AG09319 (cell line): ENCODE results near the gene ZNF214.

Experiments
- DNase-seq: peaks from one replicate; pipeline ENCODE4 v3.0.0-alpha.2; 2010; ENCODE audit warnings: low read depth; ENCODE audit errors: extremely low read depth
- TF ChIP-seq, protein P1 (sequence below): IDR thresholded peaks from 2 replicates; pipeline ENCODE4 v1.5.1; 2011; ENCODE audit warnings: low read depth, mild to moderate bottlenecking, inconsistent platforms, low read length, moderate library complexity

ZNF214 gene

DNA sequence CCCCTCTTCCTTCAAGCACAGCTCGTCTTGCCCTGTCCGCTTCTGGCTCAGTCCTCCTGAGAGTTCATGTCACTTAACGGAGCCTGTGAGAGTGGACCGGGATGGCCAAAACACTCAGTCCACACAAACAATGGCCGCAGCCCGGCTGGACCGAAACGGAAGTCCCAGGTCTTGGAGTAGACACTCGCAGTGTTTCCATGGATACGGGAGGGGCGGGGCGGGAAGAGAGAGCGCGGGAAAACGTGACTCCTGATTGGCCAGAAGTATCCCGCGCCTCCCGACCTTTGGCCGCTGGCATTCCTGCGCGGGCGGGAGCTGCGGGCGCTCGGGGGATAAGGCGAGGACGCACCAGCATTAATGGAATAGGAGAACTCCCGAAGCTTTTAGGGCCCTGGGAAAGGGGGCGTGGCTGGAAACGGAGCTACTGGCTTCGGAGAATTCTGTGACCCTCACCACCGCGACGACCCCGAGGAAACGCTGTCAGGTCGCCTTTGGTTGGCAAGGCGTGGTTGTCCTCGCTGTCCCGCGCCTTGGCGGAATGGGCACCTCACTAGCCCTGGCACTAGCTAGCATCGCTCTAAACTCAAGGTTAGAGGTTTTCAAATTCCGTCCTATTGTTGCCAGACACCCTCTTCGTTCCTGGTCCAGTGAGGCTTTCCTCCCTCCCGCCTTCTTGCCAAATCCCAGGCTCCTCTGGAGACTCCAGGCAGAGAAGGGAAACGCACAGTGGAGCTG lies at the start of gene ZNF214, which contains the start of gene NLRP14:
ZNF214 (minus strand) TSS at position 164 of the 735 bp plus-strand sequence. CDS start 17,511 bp downstream, outside the sequence.
NLRP14 (plus strand) TSS at position 297 of the 735 bp plus-strand sequence. CDS start 18,108 bp downstream, outside the sequence.
- TF ChIP-seq, protein P1, sequence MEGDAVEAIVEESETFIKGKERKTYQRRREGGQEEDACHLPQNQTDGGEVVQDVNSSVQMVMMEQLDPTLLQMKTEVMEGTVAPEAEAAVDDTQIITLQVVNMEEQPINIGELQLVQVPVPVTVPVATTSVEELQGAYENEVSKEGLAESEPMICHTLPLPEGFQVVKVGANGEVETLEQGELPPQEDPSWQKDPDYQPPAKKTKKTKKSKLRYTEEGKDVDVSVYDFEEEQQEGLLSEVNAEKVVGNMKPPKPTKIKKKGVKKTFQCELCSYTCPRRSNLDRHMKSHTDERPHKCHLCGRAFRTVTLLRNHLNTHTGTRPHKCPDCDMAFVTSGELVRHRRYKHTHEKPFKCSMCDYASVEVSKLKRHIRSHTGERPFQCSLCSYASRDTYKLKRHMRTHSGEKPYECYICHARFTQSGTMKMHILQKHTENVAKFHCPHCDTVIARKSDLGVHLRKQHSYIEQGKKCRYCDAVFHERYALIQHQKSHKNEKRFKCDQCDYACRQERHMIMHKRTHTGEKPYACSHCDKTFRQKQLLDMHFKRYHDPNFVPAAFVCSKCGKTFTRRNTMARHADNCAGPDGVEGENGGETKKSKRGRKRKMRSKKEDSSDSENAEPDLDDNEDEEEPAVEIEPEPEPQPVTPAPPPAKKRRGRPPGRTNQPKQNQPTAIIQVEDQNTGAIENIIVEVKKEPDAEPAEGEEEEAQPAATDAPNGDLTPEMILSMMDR, result no peak
- peak; percentile 82 for DNase-seq

DNA sequence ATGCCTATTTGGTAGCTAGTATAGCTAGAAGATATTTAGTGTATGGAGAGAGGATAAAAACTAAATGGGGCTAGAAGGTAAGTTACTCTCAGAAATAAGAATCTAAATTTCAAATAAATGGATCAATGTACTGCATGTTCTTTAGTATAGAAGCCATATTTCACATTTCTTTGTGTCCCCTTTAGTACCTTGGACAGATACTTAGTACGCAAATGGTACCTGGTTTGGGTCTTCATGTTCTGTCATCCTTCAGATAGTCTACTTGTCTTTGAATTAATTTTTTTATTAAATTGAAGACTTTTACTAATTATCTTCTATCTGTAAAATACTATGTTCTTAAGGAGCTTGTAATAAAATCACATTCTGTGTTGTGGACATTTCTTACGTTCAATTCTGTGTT lies 42.4 kb upstream of the ZNF214 start:
- TF ChIP-seq, protein P1, result no peak
- DNase-seq, result no peak

DNA sequence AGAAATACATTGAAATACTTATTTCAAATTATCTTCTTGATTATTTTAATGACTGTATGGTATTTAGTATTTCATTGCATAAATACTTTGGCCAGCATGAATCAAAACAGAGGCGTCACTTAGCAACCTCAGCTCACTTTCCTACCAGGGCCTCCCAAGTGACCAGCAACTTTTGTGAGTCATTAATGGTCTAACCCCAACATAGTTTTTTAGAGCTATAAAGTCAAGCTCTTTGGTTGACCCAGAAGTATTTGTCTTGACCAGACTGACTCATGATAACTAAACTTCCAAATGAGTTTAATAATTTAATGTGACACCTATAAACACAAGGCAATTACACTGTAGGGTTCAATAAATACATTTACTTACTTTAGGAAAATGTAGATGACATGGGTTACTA lies 40.7 kb upstream of the ZNF214 start:
- TF ChIP-seq, protein P1, result no peak
- DNase-seq, result no peak

DNA sequence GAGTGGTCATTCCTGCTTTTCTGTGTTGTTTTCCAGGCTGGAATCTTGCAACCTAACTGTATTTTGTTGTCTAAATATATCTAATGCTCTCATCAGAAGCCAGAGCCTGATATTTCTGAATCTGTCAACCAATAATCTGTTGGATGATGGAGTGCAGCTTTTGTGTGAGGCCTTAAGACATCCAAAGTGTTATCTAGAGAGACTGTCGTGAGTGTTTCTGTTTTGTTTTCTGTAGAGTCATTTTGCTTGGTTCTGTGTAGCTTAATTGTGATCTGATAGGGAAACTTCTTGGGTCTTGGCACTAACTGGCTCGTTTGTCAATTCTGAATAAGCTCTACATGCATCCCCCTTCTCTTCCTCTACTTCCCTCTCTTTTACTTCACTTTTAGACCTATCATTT lies 37.5 kb upstream of the ZNF214 start:
- TF ChIP-seq, protein P1, result no peak
- no peak for DNase-seq

DNA sequence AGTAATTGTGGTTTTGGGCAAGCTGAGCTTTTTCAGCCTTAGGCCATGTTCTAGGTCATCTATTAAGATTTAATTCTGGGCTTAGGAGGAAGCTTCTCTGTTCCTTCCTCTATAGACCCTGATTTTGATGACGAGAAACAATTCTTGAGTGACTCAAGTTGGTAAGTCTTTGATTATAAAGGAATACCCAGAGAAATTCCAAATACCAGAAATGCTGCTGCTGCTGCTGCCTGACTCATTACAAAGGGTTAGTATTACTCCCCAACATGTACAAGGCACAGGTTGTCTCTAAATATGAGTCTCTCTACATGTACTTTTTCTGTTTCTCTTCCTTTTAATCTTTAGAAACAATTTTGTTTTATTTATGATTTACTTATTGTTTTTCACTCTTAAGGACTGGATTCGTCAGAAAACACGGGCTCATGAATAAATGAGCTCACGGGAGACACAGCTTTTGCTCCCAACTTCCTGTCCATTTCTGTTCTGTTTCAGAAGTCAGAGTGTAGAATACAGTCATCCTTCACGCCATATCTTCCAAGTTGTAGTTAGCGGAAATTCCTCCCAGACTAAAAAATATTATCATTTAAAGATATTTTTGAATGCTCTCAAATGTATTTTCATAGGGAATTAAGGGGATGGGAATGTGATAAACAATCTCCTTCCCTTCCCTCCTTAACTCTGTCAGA lies 36.8 kb upstream of the ZNF214 start:
- DNase-seq, result no peak
- TF ChIP-seq, protein P1, result no peak

DNA sequence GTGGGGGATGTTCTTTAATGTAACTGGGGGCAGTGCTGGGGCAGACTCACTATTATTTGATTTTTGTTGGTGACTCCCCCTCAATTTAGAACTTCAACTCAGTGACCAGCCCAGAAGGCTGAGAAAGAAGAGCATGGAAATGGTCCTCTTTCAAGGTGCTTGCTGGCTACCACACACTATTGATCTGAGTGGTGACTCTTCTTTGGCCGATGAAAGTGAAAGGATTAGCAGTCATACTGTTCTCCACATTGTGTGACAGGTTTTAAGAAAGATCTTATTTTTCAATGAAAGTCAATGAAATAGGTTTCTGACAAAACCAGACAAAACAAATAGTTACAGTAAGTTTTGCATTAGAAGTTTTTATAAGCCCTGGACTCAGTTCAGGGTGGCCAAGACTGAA lies 30.0 kb upstream of the ZNF214 start:
- no peak for DNase-seq
- TF ChIP-seq, protein P1, result no peak
